Pancreas (tissue), 10 donors: ENCODE results near the gene CPTP. TPM values are rescaled to one million over a fixed set of nuclear protein-coding genes. Genes with fewer than 3 reads are reported as not detected.

Source experiments
- ATAC-seq, 4 donors: fragments of 200-7000 bp; cut with Tn5 transposase; one replicate each; pipeline versions ENCODE4 v1.8.0 to v1.9.1; 2020; ENCODE audit warnings: mild to moderate bottlenecking in 4 of 4, moderate library complexity in 4 of 4
- DNase-seq, 6 donors: peaks; one replicate each; pipeline ENCODE4 v3.0.0-alpha.2; 2020
- FAIRE-seq: peaks from 2 replicates; lab custom pipeline; 2012; peaks lifted over from hg19 to GRCh38; lab: Jason Lieb, UNC
- H3K27ac ChIP-seq, 4 donors: fragments of 200-600 bp; sonication (generic); 1 replicate in 3 of 4; 2 replicates in 1 of 4; pipeline versions ENCODE4 v1.5.0 to v1.8.0; 2020
- H3K27me3 ChIP-seq, 4 donors: fragments of 200-600 bp; one replicate each; pipeline ENCODE4 v1.8.0; 2021
- H3K36me3 ChIP-seq, 3 donors: fragments of 200-600 bp; sonication (generic) in 1 of 3; one replicate each; pipeline versions ENCODE4 v1.5.0 to v1.8.0; 2020 to 2021
- H3K4me1 ChIP-seq, 3 donors: fragments of 200-600 bp; one replicate each; pipeline ENCODE4 v1.8.0; 2021
- H3K4me3 ChIP-seq, 4 donors: fragments of 200-600 bp; sonication (generic) in 2 of 4; one replicate each; pipeline versions ENCODE4 v1.5.0 to v1.8.0; 2020 to 2021
- H3K9me3 ChIP-seq, 4 donors: fragments of 200-600 bp; one replicate each; pipeline ENCODE4 v1.8.0; 2021
- CTCF ChIP-seq, 4 donors: fragments of 200-600 bp; sonication (generic) in 3 of 4; IDR thresholded peaks; one replicate each; pipeline versions ENCODE4 v1.5.0 to v1.8.0; 2021; ENCODE audit warnings: antibody characterized with exemption in 4 of 4
- WGBS, 2 donors: extraction: QIAGEN DNeasy Blood & Tissue Kit; methylation state at CpG; one replicate each; pipeline ENCODE4 v1.1.7; 2013; 5-methylcytosine and 5-hydroxymethylcytosine counted together
- intact Hi-C, 3 donors: fragments of 100-400 bp; cut with DNase I; formaldehyde crosslinking; loops; one replicate each; pipeline versions ENCODE4 v1.11.1 to v1.14.2; 2022
- polyA plus RNA-seq, 2 donors: library from polyadenylated mRNA; stranded (reverse); fragments of 200-250 nt; gene quantifications; one replicate each; pipeline ENCODE4 v1.2.3, GENCODE V29; 2013
- total RNA-seq, 6 donors: library from RNA; stranded (reverse); fragmentation: NEBNext Ultra II Directional in 4 of 6; extraction: Animal tissue kit (Norgen Biotek cat#: 25700) in 4 of 6; gene quantifications; one replicate each; pipeline versions ENCODE4 v1.2.1 to v1.2.4, GENCODE V29; 2021 to 2023
- donor health status: healthy with polysubstance abuse.
- donor health status: DM: no; HTN: no; CAD: no; lungs with moderate emphysema.
- donor health status: DM: no; HTN: no; CAD: no.
- donor health status: control.
- donor health status: control.
- donor health status: Bipolar disorder and iron deficiency.
- donor health status: DM: yes; HTN: yes; CAD: no.
- donor health status: DM: no; HTN: no; CAD: no.
- donor health status: DM: no; HTN: no; CAD: no.
- donor health status: DM: yes; HTN: yes; CAD: no.

Gene CPTP
- total and polyA plus RNA-seq, 8 donors, result 8.0 to 22.0 (median 11.2) TPM

- Histone ChIP-seq H3K27me3 (peaks cover 0 to 4% (median 0%) of the 10 kb centered on the region in 4 donors), H3K27ac (no peak overlapping the region), H3K36me3 (no peaks in the 10 kb centered on the region), H3K4me3 (no peak overlapping the region), H3K9me3 (no peaks in the 10 kb centered on the region), H3K4me1 (peaks cover 5 to 11% (median 10%) of the 10 kb centered on the region in 3 donors)
- peak in 2 of 6 donors; percentile 30 to 55 for DNase-seq
- ATAC-seq, result no peak
- intact Hi-C loops, result loop anchor here in 1 of 3 donors (10.0 kb wide), 1 partner anchor 299 kb away; the partner anchor contains the start of gene PERM1
- FAIRE-seq, result no peak
- TF ChIP-seq CTCF (IDR thresholded peaks at IDR 0.05), result no peak
- 10 to 26% methylated on average over 8 of the region's 9 CpGs for WGBS, 2 donors
Observed at GRCh38 chr1:1283821-1284220, 40.8 kb upstream of the CPTP start.

- no peak for ATAC-seq
- Histone ChIP-seq H3K4me3 (no peak overlapping the region), H3K27ac (no peak overlapping the region), H3K36me3 (no peaks in the 10 kb centered on the region), H3K27me3 (peaks cover 0 to 4% (median 0%) of the 10 kb centered on the region in 4 donors), H3K9me3 (no peaks in the 10 kb centered on the region), H3K4me1 (peaks cover 5 to 11% (median 10%) of the 10 kb centered on the region in 3 donors)
- FAIRE-seq, result no peak
- peak in 3 of 6 donors; percentile 22 to 74 (median 45) for DNase-seq
- TF ChIP-seq CTCF (IDR thresholded peaks at IDR 0.05), result no peak
- WGBS, 2 donors, result 74 to 88% methylated on average over 27 to 32 of the region's 32 CpGs
- intact Hi-C loops, result loop anchor here in 1 of 3 donors (10.0 kb wide), 1 partner anchor 300 kb away; the partner anchor contains the start of gene PERM1
Observed at GRCh38 chr1:1284221-1285101, 40.1 kb upstream of the CPTP start.

GRCh38 chr1:1285102-1285571 is 39.5 kb upstream of the CPTP start:
- ATAC-seq (no peak), DNase-seq (peak in 2 of 6 donors; percentile 23 to 72), FAIRE-seq (no peak)
- Histone ChIP-seq H3K9me3 (no peaks in the 10 kb centered on the region), H3K4me1 (peaks cover 5 to 11% (median 10%) of the 10 kb centered on the region in 3 donors), H3K27me3 (peaks cover 0 to 4% (median 0%) of the 10 kb centered on the region in 4 donors), H3K4me3 (no peak overlapping the region), H3K27ac (no peak overlapping the region), H3K36me3 (no peaks in the 10 kb centered on the region)
- no peak for TF ChIP-seq CTCF (IDR thresholded peaks at IDR 0.05)
- 92 to 93% methylated on average over 22 of the region's 22 CpGs for WGBS, 2 donors
- intact Hi-C loops, result loop anchor here in 1 of 3 donors (10.0 kb wide), 1 partner anchor 300 kb away; the partner anchor contains the start of gene PERM1

- DNase-seq (peak in 3 of 6 donors; percentile 19 to 69 (median 52)), FAIRE-seq (no peak), ATAC-seq (no peak)
- Histone ChIP-seq H3K36me3 (no peaks in the 10 kb centered on the region), H3K4me1 (peaks cover 5 to 11% (median 10%) of the 10 kb centered on the region in 3 donors), H3K27me3 (peaks cover 0 to 4% (median 0%) of the 10 kb centered on the region in 4 donors), H3K27ac (no peak overlapping the region), H3K4me3 (no peak overlapping the region), H3K9me3 (no peaks in the 10 kb centered on the region)
- intact Hi-C loops, result loop anchor here in 1 of 3 donors (10.0 kb wide), 1 partner anchor 301 kb away; the partner anchor contains the start of gene PERM1
- WGBS, 2 donors, result 64 to 68% methylated on average over 35 to 37 of the region's 37 CpGs
- no peak for TF ChIP-seq CTCF (IDR thresholded peaks at IDR 0.05)
Observed at GRCh38 chr1:1285611-1286311, 38.8 kb upstream of the CPTP start.
